Glutamatergic neuron (in vitro differentiated cells): ENCODE data around the gene EFS. TPM values are rescaled to one million over a fixed set of nuclear protein-coding genes. Genes with fewer than 3 reads are reported as not detected.

Experiments used
- DNase-seq: peaks from one replicate; pipeline ENCODE4 v3.0.0; 2022
- H3K27ac Mint-ChIP-seq: one replicate; pipeline ENCODE4 v1.8.0; 2020; ENCODE audit warnings: mild to moderate bottlenecking, mixed read lengths, inconsistent platforms; ENCODE audit not compliant: unreplicated experiment
- H3K27me3 Mint-ChIP-seq: one replicate; pipeline ENCODE4 v1.8.0; 2020; ENCODE audit warnings: mild to moderate bottlenecking, moderate library complexity, mixed read lengths, inconsistent platforms; ENCODE audit not compliant: unreplicated experiment
- H3K36me3 Mint-ChIP-seq: one replicate; pipeline ENCODE4 v1.8.0; 2020; ENCODE audit warnings: mild to moderate bottlenecking, mixed read lengths, inconsistent platforms; ENCODE audit not compliant: unreplicated experiment
- H3K4me1 Mint-ChIP-seq: one replicate; pipeline ENCODE4 v1.8.0; 2020; ENCODE audit warnings: mild to moderate bottlenecking, low read depth, mixed read lengths, inconsistent platforms; ENCODE audit not compliant: unreplicated experiment
- H3K4me3 Mint-ChIP-seq: one replicate; pipeline ENCODE4 v1.8.0; 2020; ENCODE audit warnings: mild to moderate bottlenecking, mixed read lengths, inconsistent platforms; ENCODE audit not compliant: unreplicated experiment
- H3K9me3 Mint-ChIP-seq: one replicate; pipeline ENCODE4 v1.8.0; 2020; ENCODE audit warnings: mild to moderate bottlenecking, moderate library complexity, mixed read lengths, inconsistent platforms; ENCODE audit not compliant: unreplicated experiment
- total RNA-seq: library from RNA; stranded (reverse); fragmentation: NEBNext Ultra II Directional; extraction: Animal tissue kit (Norgen Biotek cat#: 25700); gene quantifications from one replicate; pipeline ENCODE4 v1.2.1, GENCODE V29; 2021; ENCODE audit not compliant: unreplicated experiment
- TF ChIP-seq, protein P1 (sequence below): fragments of 200-600 bp; sonication (generic); IDR thresholded peaks from one replicate; pipeline ENCODE4 v1.5.0; 2021; ENCODE audit not compliant: partially characterized antibody, unreplicated experiment

Gene EFS
- total RNA-seq, 1 donor from 2014 or later: 90.4 TPM

DNA sequence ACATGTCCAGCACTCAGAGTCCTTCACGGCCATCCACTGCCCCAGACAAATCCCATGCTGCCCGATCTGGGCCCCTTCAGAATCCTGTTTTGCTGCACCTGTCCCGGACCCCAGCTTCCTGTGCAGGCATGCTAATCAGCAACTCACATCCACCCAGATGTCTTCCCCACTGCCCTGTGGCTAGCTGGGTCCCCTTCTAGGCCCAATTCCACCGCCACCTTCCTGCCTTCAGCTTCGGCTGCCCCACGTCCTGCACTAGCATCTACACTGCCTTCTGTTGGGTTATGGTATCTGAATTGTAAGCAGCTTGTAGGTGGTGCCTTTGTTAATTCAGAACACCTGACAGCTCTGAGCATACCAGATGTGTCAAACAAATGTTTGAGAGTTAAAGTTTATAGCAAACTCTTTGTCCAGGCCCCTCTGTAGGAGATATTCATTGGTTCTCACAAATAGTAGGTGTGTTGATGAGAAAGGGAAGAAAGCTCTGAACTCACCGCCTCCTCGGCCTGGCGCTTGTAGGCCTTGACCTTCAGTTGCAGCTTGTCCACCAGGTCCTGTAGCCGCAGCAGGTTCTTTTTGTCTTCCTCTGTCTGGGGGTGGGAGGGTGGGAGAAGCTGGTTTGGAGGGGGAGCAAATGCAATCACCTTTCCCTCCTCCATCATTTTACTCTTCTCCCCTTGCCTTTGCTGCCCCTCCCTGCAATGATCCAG, 17.9 kb upstream of the EFS start:
- Mint-ChIP-seq H3K9me3 (peaks cover 4% of the 10 kb centered on the region), H3K4me1 (peaks cover 22% of the 10 kb centered on the region), H3K36me3 (peaks cover 9% of the 10 kb centered on the region), H3K27me3 (peaks cover 7% of the 10 kb centered on the region), H3K4me3 (no peak overlapping the region), H3K27ac (no peak overlapping the region)
- TF ChIP-seq, protein P1, sequence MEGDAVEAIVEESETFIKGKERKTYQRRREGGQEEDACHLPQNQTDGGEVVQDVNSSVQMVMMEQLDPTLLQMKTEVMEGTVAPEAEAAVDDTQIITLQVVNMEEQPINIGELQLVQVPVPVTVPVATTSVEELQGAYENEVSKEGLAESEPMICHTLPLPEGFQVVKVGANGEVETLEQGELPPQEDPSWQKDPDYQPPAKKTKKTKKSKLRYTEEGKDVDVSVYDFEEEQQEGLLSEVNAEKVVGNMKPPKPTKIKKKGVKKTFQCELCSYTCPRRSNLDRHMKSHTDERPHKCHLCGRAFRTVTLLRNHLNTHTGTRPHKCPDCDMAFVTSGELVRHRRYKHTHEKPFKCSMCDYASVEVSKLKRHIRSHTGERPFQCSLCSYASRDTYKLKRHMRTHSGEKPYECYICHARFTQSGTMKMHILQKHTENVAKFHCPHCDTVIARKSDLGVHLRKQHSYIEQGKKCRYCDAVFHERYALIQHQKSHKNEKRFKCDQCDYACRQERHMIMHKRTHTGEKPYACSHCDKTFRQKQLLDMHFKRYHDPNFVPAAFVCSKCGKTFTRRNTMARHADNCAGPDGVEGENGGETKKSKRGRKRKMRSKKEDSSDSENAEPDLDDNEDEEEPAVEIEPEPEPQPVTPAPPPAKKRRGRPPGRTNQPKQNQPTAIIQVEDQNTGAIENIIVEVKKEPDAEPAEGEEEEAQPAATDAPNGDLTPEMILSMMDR: no peak
- DNase-seq: no peak

DNA sequence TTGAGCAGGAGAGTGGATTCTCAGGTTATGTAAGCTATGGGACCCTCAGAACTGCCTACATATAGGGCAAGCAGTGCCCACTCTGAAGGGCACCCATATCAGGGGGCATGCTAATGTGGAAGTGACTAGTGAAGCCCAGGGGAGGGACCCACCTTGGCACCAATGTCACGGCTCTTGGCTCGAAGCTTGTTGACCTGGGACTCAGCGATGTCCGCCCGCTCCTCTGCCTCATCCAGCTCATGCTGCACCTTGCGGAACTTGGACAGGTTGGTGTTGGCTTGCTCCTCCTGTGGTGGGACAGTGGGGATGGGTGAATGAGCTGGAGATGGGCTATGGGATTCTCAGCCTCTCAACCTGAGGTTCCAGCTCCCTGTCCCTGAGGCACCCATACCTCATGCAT, 17.3 kb upstream of the EFS start:
- peaks cover 5% of the 10 kb centered on the region for H3K9me3 Mint-ChIP-seq
- no peak overlapping the region for H3K27ac Mint-ChIP-seq
- TF ChIP-seq, protein P1: no peak
- H3K36me3 Mint-ChIP-seq: peaks cover 7% of the 10 kb centered on the region
- DNase-seq: no peak
- H3K4me3 Mint-ChIP-seq: no peak overlapping the region
- peaks cover 4% of the 10 kb centered on the region for H3K27me3 Mint-ChIP-seq
- H3K4me1 Mint-ChIP-seq: peaks cover 24% of the 10 kb centered on the region

GRCh38 chr14:23381871-23382270, 16.9 kb upstream of the EFS start:
- H3K9me3 Mint-ChIP-seq: peaks cover 5% of the 10 kb centered on the region
- TF ChIP-seq, protein P1: no peak
- H3K27me3 Mint-ChIP-seq: peaks cover 4% of the 10 kb centered on the region
- DNase-seq: no peak
- no peak overlapping the region for H3K27ac Mint-ChIP-seq
- H3K4me3 Mint-ChIP-seq: no peak overlapping the region
- peaks cover 4% of the 10 kb centered on the region for H3K36me3 Mint-ChIP-seq
- H3K4me1 Mint-ChIP-seq: peaks cover 27% of the 10 kb centered on the region

GRCh38 chr14:23380976-23381375, 16.0 kb upstream of the EFS start:
- no peak for DNase-seq
- Mint-ChIP-seq H3K36me3 (peaks cover 4% of the 10 kb centered on the region), H3K27ac (peak overlapping the region; percentile 40), H3K4me1 (peaks cover 31% of the 10 kb centered on the region), H3K4me3 (peak overlapping the region; percentile 36), H3K27me3 (peaks cover 4% of the 10 kb centered on the region), H3K9me3 (peaks cover 7% of the 10 kb centered on the region)
- TF ChIP-seq, protein P1: no peak

- TF ChIP-seq, protein P1: peak; percentile 13
- H3K36me3 Mint-ChIP-seq: peaks cover 4% of the 10 kb centered on the region
- peak; percentile 42 for DNase-seq
- peak overlapping the region; percentile 36 for H3K4me3 Mint-ChIP-seq
- peaks cover 4% of the 10 kb centered on the region for H3K27me3 Mint-ChIP-seq
- peak overlapping the region; percentile 40 for H3K27ac Mint-ChIP-seq
- H3K9me3 Mint-ChIP-seq: peaks cover 7% of the 10 kb centered on the region
- H3K4me1 Mint-ChIP-seq: peaks cover 31% of the 10 kb centered on the region
These were observed 15.4 kb upstream of the EFS start for GRCh38 chr14:23380197-23380914.
